NT2/D1 (cell line): ENCODE data around the gene DBN1.

Experiments
- SUZ12 ChIP-seq: IDR thresholded peaks from 2 replicates; pipeline ENCODE4 v1.6.1; 2011; ENCODE audit not compliant: insufficient read length, insufficient read depth; ENCODE audit errors: extremely low read depth
- YY1 ChIP-seq: IDR thresholded peaks from 2 replicates; pipeline ENCODE4 v1.6.1; 2011; ENCODE audit not compliant: insufficient read length, insufficient read depth
- ZNF274 ChIP-seq: IDR thresholded peaks from 2 replicates; pipeline ENCODE4 v1.6.1; 2011; ENCODE audit warnings: mild to moderate bottlenecking, low read depth, low read length

GRCh38 chr5:177440990-177441780, 32.2 kb downstream of the DBN1 start:
- TF ChIP-seq SUZ12 = no peak
- no peak for TF ChIP-seq YY1
- no peak for TF ChIP-seq ZNF274
